Endometrial microvascular endothelial cells (primary cell): ENCODE data around the gene PAX7. TPM values are rescaled to one million over a fixed set of nuclear protein-coding genes. Genes with fewer than 3 reads are reported as not detected.

ENCODE experiments used
- in situ Hi-C: cut with HindIII; loops from 2 replicates; pipeline ENCODE4 v1.10.0; 2017; ENCODE audit warnings: low sequenced_read_pairs, low pct_unique_long_range_greater_than_20kb; ENCODE audit errors: inconsistent ontology term
- total RNA-seq: library from RNA; depleted of rRNA; stranded (reverse); fragments of >200 nt; gene quantifications from one replicate; pipeline ENCODE4 v1.2.3, GENCODE V29; 2015; ENCODE audit errors: inconsistent ontology term

PAX7 gene
- total RNA-seq, 1 donor from 2014 or later = not detected

GRCh38 chr1:18638835-18639364 lies 8.3 kb downstream of the PAX7 start:
- in situ Hi-C loops = no loop called here

DNA sequence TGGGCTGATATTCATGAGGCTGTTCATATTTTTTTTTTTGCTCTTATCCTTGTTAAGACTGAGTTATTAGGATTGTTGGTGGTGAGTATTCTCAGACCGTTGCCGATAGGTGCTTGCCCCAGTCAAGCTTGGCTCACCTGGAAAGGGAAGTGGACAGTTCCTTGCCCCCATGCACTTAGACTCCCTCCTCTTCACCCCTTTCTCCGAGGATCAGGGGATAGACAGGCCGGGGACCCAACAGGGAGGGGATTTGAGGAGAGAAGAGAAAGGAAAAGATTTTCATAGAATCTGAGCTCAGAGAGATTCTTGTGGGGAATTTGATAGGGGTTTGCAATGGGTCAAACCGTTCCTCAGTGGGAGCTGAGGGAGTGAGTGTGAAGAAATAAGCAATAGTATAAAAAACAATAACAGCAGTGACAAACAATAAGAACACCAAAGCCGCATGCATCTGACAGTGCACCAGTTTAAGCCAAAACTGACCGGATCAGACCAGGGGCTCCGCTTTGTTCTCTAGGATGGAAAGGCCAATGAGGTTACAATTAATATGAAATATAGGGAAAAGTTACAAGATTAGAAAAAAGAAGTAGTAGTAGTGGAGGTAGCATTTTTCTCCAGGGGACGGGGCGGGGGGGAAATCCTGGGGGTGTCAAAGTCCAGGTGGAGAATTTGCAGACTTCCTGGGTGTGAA lies 8.9 kb downstream of the PAX7 start:
- in situ Hi-C loops = no loop called here

DNA sequence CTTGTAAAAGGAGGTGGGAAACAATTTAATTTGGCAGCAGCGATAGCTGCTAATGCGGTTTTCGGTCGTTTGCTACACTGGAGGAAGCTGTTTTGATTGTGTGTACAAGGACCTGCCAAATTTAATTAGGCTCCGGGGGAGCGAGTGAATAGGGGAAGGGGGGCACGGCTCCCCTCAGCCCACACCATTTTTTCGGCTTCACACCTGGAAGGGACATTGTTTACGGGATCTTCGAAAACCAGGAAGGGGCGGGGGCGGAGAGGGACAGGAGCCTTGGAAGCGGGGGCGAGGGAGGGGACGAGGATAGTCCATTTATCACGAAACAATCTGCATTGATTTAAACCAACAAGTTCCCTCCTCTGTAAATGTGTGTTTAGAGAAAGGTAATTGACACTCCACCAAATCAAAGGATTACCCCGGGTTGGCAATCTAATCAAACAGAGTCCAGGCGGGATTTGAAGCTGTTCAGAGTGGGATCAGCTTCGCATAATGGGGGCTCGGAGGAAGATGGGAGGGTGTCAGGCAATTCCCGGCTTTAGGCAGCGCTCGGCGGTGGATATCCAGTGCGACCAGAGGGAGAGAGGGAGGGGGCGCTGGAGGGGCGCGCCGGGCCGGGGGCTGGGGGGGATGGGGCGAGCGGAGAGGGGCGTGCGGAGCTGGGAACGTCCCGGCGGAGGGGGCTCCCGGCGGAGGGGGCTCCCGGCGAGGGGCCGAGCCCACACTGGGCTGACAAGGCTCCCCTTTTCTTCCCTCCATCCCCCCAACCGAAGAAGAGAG lies 9.8 kb downstream of the PAX7 start:
- in situ Hi-C loops = no loop called here

DNA sequence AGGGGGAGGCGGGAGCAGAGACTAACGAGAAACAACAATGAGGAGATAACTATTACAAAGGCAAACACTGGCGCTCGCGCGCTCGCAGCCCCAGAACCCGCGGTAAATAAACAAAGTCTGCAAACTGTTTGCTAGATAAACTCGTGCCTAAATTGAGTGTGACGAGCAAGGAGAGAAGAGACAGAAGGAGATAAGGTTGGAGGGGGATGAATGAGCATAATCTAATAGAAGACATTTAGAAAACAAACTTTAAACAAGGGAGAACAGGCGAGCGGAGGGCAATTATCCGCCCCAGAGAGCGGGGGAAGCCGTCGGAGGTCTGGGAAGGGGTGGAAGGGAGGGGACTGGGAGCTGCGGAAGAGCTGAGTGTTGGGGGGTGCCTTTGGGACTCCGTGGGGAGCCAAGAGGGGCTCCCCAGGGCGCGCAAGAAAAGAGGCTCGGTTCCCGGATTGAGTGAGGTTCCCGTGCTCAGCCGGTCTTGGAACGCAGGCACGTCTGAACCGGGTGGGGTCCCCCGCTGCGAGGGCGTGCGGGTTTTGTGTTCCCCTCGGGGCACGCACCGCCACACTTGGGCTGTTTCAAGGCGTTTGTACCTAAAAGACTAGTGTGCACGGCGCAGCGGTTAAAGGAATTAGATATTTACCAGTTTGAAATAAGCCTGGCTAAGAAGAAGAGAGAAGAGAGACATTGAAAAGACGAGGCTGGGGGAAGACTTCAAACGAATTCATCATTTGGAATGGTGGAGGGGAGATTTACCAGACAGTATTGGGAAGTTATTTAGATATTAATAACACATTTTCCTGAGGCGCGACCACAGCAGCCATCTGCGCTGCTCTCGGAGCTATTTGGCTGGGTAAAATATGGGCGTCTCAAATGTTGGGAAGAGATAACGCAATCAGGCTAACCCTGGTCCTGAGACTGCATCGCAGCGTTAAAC lies 10.6 kb downstream of the PAX7 start:
- in situ Hi-C loops = no loop called here

GRCh38 chr1:18642278-18643095 lies 11.8 kb downstream of the PAX7 start:
- in situ Hi-C loops = no loop called here

GRCh38 chr1:18643154-18644012 lies 12.7 kb downstream of the PAX7 start:
- in situ Hi-C loops = no loop called here

GRCh38 chr1:18644013-18644399 lies 13.4 kb downstream of the PAX7 start:
- in situ Hi-C loops = no loop called here

- in situ Hi-C loops = no loop called here
Measured at GRCh38 chr1:18644446-18644845, 13.8 kb downstream of the PAX7 start.

DNA sequence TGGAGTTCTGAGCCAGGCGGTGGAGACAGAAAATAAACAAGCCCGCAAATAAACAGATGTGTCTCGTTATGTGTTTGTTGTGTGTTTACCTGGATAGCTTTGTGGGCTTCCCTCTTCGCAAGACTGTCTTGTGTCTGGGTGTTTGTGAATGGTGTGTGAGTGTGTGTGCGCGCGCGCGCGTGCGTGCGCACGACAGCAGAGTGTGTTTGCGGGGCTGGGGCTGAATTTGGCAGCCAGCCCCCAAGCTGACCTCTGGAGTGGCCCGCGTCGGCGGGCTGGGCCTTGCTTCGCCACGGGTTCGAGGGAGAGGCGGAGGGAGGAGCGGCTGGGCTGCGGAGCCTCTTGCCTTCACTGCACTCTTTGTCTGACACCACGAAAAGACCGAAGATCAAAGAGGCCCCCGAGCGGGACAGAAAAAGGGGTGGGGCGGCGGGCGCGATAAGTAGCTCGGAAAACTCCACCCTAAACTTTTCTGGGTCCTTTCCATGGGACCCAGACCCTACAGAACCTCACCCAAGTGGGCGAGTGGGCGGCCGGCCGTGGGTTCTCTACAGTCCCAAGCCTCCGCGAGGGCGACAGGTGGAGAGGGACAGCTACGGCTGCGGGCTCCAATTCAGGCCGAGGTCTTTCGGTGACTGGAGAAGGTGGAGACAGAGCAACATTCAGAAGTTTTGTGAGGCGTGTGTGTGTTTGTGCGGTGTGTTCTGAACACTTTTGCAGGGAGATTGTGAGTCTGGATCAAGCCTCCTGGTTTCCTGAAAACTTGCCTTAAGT lies 14.5 kb downstream of the PAX7 start:
- in situ Hi-C loops = no loop called here

DNA sequence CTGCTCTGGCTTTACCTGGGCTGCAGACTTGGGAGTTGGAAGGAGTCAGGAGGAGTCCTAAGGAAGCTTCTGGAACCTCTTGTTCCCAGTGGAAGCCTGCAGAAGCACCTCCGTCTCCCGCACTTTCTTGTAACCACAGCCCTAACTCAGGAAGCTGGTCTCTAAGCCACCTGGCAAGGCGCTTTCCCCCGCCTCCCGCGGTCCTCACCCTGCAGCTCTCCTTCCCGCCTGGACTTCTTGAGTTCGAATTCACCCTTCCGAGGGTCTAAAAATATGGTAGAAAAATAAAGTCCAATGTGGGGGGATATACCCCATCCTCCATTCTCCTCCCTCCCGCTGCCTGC lies 15.1 kb downstream of the PAX7 start:
- in situ Hi-C loops = no loop called here

GRCh38 chr1:18646091-18646785 lies 15.6 kb downstream of the PAX7 start:
- in situ Hi-C loops = no loop called here

- in situ Hi-C loops = no loop called here
Measured at GRCh38 chr1:18646786-18647410, 16.3 kb downstream of the PAX7 start.

DNA sequence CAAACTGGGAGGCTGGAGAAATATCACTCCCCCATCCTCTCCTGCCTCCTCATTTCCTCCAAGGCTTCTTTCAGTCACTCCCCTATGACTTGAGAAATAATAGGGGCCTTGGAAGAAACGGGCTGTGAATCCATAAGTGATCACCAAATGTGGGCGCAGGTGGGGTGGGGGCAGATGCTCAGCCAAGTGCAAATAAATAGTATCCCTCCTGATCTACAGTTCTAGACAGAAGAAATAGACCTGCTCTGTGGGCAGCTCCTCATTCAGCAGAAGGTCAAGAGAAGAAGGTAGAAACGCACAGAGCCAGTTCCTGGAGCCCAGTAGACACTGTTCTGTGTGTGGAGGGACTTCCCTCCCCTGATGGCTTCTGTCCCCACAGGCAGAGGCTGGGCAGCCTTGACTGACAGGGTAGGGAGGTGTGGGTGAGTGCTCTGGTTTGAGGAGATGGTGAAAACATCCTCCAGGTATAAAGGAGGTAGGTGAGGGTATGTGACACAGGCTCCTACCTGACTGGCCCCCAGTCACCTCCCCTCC lies 17.1 kb downstream of the PAX7 start:
- in situ Hi-C loops = no loop called here

GRCh38 chr1:18649693-18650370 lies 19.2 kb downstream of the PAX7 start:
- in situ Hi-C loops = no loop called here

- in situ Hi-C loops = no loop called here
Measured at GRCh38 chr1:18651713-18652112, 21.1 kb downstream of the PAX7 start.
